Hematopoietic multipotent progenitor cell treated with erythropoietin and hydrocortisone succinate and interleukin-3 and kit ligand, for 8 days (in vitro differentiated cells): Measurements from ENCODE around the gene PTPRK.
A peak's percentile ranks its signal among the peaks of the same experiment; 100 is the strongest.

Experiments
- DNase-seq: peaks from one replicate; pipeline ENCODE4 v3.0.0-alpha.2; 2015

The PTPRK gene

GRCh38 chr6:128277379-128277778, 243.0 kb downstream of the PTPRK start:
- no peak for DNase-seq

GRCh38 chr6:128276311-128276710, 244.1 kb downstream of the PTPRK start:
- DNase-seq: no peak

GRCh38 chr6:128275681-128276080, 244.7 kb downstream of the PTPRK start:
- DNase-seq: no peak

- no peak for DNase-seq
Observed at GRCh38 chr6:128275030-128275429, 245.4 kb downstream of the PTPRK start.

- no peak for DNase-seq
Observed at GRCh38 chr6:128271527-128271926, 248.9 kb downstream of the PTPRK start.

GRCh38 chr6:128271011-128271410, 249.4 kb downstream of the PTPRK start:
- no peak for DNase-seq

GRCh38 chr6:128266946-128267345, 253.5 kb downstream of the PTPRK start:
- no peak for DNase-seq

GRCh38 chr6:128265706-128266105, 254.7 kb downstream of the PTPRK start:
- DNase-seq: no peak

- DNase-seq: no peak
Observed at GRCh38 chr6:128259730-128260685, 260.4 kb downstream of the PTPRK start.

- no peak for DNase-seq
Observed at GRCh38 chr6:128259029-128259724, 261.2 kb downstream of the PTPRK start.

GRCh38 chr6:128256095-128256494, 264.3 kb downstream of the PTPRK start:
- DNase-seq: peak; percentile 11

- no peak for DNase-seq
Observed at GRCh38 chr6:128252341-128253176, 267.8 kb downstream of the PTPRK start.

GRCh38 chr6:128251445-128252340, 268.7 kb downstream of the PTPRK start:
- no peak for DNase-seq

- no peak for DNase-seq
Observed at GRCh38 chr6:128250370-128251070, 269.9 kb downstream of the PTPRK start.

- no peak for DNase-seq
Observed at GRCh38 chr6:128249429-128249828, 271.0 kb downstream of the PTPRK start.

- no peak for DNase-seq
Observed at GRCh38 chr6:128246472-128247260, 273.7 kb downstream of the PTPRK start.

- no peak for DNase-seq
Observed at GRCh38 chr6:128244751-128245405, 275.5 kb downstream of the PTPRK start.

GRCh38 chr6:128242765-128243403, 277.5 kb downstream of the PTPRK start:
- DNase-seq: no peak

GRCh38 chr6:128241216-128241615, 279.2 kb downstream of the PTPRK start:
- no peak for DNase-seq
